Choroid plexus epithelial cell (primary cell): ENCODE measurements around the gene C11orf54.

ENCODE experiments used
- DNase-seq: peaks from one replicate; pipeline ENCODE4 v3.0.0-alpha.2; 2010; ENCODE audit warnings: low read depth
- H3K4me3 ChIP-seq: 2 replicates; pipeline ENCODE4 v1.5.1; 2011; ENCODE audit warnings: low read depth, mild to moderate bottlenecking, control low read depth, low read length, moderate library complexity
- TF ChIP-seq, protein P1 (sequence below): conservative IDR thresholded peaks from 2 replicates; pipeline ENCODE4 v1.5.1; 2011; ENCODE audit warnings: low read depth, mild to moderate bottlenecking, control low read depth, inconsistent platforms, low read length, moderate library complexity

C11orf54 gene

DNA sequence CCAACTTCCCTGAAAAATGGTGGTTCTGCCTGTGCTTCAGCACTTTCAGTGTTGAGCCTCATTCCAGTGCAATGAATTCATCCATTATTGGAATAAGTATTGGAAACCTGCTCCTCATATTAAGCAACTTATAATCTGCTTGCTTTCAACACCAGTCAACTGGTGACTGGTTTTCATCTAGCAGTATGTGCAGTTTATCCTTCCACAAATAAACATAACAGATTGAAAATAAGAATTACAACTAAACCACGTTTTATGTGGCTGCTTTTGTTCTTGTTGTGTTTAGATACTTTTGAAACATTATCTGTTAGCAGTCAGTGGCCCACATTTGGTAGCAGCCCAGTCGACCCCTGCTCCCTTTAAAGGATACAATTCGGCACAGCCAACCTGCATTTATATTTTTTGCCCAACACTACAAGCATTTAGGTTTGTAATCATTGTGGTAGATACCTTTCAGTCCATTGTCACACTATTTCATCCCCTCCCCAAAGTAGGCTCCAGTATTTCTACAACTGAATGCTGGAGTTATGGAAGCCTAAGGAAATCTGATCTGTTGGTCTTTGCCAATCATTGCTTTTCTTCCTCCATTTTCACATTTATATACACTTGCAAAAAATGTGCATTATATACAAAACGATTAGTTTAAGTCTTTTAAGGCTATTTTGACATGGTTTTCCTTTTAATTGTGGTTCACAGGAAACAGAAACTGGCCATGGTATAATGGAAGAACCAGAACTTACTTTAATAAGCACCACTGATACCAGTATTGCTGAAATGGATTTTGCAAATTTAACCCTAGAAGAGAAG lies 13.3 kb upstream of the C11orf54 start:
- no peak overlapping the region for H3K4me3 ChIP-seq
- TF ChIP-seq, protein P1, sequence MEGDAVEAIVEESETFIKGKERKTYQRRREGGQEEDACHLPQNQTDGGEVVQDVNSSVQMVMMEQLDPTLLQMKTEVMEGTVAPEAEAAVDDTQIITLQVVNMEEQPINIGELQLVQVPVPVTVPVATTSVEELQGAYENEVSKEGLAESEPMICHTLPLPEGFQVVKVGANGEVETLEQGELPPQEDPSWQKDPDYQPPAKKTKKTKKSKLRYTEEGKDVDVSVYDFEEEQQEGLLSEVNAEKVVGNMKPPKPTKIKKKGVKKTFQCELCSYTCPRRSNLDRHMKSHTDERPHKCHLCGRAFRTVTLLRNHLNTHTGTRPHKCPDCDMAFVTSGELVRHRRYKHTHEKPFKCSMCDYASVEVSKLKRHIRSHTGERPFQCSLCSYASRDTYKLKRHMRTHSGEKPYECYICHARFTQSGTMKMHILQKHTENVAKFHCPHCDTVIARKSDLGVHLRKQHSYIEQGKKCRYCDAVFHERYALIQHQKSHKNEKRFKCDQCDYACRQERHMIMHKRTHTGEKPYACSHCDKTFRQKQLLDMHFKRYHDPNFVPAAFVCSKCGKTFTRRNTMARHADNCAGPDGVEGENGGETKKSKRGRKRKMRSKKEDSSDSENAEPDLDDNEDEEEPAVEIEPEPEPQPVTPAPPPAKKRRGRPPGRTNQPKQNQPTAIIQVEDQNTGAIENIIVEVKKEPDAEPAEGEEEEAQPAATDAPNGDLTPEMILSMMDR = no peak
- DNase-seq = no peak

DNA sequence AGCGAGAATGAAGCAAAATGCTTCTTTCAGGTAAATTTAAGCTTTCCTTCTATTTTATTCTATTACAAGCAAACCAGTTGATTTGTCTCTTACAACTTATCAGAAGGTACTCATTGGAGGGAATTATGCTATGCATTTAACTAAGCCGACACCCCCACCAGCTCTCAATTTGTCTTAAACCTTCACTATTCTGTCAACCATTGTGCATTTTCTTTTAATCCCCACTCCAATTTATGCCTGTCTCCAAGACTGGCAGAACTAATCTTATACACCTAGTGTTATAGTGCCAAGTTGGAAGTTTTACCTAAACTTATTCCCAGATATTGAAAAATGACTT lies 12.7 kb upstream of the C11orf54 start:
- H3K4me3 ChIP-seq = no peak overlapping the region
- DNase-seq = no peak
- TF ChIP-seq, protein P1 = no peak

DNA sequence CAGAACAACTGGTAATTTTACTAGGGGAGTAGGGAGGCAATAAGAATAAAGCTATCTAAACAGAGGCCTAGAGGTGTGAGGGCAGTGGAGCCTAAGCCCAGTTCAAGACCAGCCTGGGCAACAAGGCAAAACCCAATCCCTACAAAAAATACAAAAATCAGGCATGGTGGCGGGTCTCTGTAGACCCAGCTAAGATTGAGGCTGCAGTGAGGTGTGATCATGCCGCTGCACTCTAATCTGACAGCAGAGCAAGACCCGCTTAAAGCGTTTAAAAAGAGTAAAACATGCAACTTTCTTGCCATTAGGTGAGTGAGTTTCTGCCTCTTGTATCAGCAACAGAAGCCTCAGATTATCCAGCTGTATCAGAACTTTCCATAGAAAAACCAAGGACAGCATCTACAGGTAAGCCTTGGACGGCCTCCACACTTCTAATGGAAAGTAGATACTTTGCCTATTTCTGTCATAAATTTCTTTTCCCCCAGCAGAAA lies 12.3 kb upstream of the C11orf54 start:
- no peak overlapping the region for H3K4me3 ChIP-seq
- TF ChIP-seq, protein P1 = no peak
- DNase-seq = no peak

DNA sequence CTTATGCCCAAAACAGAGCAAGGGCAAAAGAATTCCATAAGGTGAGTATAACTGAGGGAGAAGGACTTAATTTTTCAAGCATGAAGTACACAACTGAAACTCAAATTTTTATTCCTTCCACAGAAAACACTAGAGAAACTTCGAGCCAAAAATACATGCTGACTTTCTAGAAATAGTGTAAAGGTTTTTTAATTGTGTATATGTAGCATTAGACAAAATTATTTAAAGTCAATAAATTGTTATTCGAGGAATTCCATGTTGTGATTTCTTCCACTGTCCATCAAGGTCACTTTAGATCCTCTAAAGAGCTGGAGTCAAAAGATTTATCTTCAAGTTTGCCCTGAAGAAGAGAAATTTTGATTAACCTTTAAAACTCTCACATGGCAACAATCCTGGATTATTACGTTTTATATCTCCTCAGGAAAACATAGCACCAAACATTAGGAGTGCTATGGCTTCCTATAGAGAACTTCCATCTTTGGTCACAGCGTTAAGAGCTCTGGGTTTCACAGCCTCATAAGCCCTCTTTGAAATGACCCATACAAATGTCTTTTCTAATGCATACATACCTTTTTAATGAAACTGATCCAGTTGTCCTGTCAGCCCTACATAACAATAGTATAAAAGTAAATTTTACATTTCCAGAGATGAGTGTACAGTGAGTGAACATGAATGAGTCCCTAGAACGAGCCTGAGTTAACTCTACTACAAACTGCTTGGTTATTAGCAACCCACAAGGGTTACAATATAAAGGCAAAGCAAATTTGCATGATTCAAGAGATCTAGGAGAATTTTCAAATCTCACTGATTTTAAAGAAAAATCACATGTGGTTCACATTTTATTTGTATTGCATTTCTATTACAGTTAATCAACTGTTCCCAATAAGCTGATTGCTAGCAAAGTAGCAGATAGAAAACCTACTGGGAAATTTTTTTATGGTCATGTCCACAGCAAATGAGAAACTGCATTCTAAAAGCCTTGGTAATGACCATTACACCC lies 11.1 kb upstream of the C11orf54 start:
- TF ChIP-seq, protein P1 = no peak
- no peak overlapping the region for H3K4me3 ChIP-seq
- DNase-seq = no peak

DNA sequence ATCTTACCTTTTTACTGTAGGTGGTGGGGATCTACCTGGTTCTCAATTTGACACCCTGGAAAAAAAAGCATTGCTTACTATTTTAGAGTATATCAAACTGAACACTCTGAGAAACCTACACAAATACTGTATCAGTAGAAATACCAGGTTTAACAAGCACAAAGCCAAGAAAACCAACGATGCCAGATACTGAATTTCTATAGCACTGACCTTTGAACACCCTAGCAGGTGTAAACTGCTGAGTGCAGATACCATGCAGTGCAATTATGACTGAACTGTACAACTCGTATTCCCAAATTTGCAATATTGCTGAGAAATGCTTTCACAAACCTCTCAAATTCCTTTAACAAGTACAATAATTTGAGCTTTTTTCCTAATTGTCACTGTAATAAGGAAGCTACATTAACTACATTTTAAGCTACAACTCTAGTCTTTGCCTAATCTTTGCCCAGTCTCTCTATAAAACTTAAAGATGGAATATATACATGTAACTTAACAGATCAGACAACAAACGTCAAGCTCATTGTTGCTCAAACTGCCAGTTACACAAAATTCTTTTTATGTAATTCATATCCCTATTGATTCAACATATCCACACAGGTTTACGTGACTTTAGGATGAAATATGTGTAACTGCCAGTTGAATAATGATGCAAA lies 9.1 kb upstream of the C11orf54 start:
- no peak for DNase-seq
- TF ChIP-seq, protein P1 = no peak
- no peak overlapping the region for H3K4me3 ChIP-seq

DNA sequence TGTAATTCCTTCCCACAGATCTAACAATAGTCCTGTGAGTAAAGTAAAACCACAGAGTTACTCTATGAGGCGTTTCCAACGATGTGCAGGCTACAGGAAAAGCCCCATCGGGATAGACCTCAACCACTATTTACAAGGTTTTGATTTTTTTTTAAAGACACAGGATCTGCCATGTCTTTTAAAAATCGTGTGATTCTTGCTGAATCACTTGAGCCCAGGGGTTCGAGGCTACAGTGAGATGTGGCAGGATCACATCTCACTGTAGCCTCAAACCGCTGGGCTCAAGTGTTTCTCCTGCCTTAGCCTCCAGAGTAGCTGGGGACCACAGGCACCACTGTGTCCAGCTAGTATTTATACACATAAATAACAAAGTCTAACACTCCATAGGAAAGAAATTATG lies 8.0 kb upstream of the C11orf54 start:
- TF ChIP-seq, protein P1 = no peak
- H3K4me3 ChIP-seq = no peak overlapping the region
- DNase-seq = no peak
